Ovary (tissue), 3 donors: ENCODE results near the gene CDK6.

ENCODE experiments used
- EP300 ChIP-seq: sonication (generic); formaldehyde crosslinking; IDR thresholded peaks from one replicate; pipeline ENCODE4 v1.6.1; 2017; ENCODE audit warnings: antibody characterized with exemption
- POLR2A ChIP-seq: fragments of 450-650 bp; IDR thresholded peaks from one replicate; pipeline ENCODE4 v1.6.1; 2017; ENCODE audit warnings: antibody characterized with exemption, mild to moderate bottlenecking, moderate library complexity
- TF ChIP-seq, protein P1 (sequence below), 3 donors: fragments of 450-650 bp in 2 of 3; fragments of 200-600 bp in 1 of 3; IDR thresholded peaks; one replicate each; pipeline versions ENCODE4 v1.5.1 to v1.8.0; 2016 to 2022; ENCODE audit warnings: antibody characterized with exemption in 3 of 3, mild to moderate bottlenecking in 1 of 3
- donor health status: DM: no; HTN: no; CAD: no.

DNA sequence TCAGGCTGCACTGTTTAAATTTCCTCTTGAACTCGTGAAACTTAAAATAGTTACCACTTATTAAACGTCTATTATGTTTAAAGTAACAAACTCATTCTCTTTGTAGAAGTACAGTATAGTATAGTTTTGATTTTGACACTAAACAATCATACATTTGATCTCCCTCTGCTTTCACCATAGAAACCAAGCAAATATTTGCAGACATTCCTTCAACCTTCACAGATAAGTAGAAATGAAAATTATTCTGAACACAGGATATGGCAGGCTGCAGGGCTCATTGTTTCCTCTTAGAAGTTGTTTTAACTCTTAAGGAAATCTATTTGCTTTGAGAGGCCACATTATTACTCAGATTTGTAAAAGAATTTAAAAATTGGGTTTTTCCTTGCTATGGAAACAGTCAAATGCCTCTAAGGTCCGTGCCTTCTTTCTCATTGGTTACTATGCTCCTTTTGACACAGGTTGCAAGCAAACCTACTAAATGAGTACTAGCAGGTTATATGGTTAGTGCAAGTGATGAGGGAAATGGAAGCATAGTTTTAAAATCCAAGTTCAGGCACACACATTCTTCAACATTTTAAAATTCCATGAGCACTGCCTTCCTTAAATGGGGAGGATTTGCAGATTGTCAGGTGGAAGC, 153.4 kb downstream of the CDK6 start:
- TF ChIP-seq, protein P1, sequence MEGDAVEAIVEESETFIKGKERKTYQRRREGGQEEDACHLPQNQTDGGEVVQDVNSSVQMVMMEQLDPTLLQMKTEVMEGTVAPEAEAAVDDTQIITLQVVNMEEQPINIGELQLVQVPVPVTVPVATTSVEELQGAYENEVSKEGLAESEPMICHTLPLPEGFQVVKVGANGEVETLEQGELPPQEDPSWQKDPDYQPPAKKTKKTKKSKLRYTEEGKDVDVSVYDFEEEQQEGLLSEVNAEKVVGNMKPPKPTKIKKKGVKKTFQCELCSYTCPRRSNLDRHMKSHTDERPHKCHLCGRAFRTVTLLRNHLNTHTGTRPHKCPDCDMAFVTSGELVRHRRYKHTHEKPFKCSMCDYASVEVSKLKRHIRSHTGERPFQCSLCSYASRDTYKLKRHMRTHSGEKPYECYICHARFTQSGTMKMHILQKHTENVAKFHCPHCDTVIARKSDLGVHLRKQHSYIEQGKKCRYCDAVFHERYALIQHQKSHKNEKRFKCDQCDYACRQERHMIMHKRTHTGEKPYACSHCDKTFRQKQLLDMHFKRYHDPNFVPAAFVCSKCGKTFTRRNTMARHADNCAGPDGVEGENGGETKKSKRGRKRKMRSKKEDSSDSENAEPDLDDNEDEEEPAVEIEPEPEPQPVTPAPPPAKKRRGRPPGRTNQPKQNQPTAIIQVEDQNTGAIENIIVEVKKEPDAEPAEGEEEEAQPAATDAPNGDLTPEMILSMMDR (IDR thresholded peaks at IDR 0.05): no peak
- TF ChIP-seq POLR2A (no peak), EP300 (no peak)
